ENCODE data around the gene PKD2L1. TPM values are rescaled to one million over a fixed set of nuclear protein-coding genes. Genes with fewer than 3 reads are reported as not detected.

The PKD2L1 gene
- total and polyA plus RNA-seq, 2 of the 8 experiments (the other 6 are each of a cell fraction or from before 2014, with no cell fraction given): 0.20 to 0.33 TPM

GRCh38 chr10:100346351-100346764 lies 16.3 kb upstream of the PKD2L1 start (continued):
- TF ChIP-seq RBBP5 (IDR thresholded peaks at IDR 0.05; ENCODE audit: borderline replicate concordance, low read depth, low read length): no peak; the same call in 1 of the 2 replicates
- TF ChIP-seq HDAC2 (IDR thresholded peaks at IDR 0.05; ENCODE audit: borderline replicate concordance in 1 of 2, low read depth in 2 of 2, low read length in 2 of 2): 0 out of 4 replicates have a peak, but pooled peaks of 1 of the 2 experiments have one; percentile 9
- no peak for TF ChIP-seq TEAD4 (IDR thresholded peaks at IDR 0.05; ENCODE audit: low read depth, low read length)
- 0 out of 2 replicates have a peak, but pooled peaks have one; percentile 4 for TF ChIP-seq EGR1 (IDR thresholded peaks at IDR 0.05; ENCODE audit: borderline replicate concordance, low read depth, low read length)
- no peak for TF ChIP-seq RFX5 (IDR thresholded peaks at IDR 0.05; ENCODE audit: borderline replicate concordance, low read depth, low read length)
- TF ChIP-seq, protein P1, sequence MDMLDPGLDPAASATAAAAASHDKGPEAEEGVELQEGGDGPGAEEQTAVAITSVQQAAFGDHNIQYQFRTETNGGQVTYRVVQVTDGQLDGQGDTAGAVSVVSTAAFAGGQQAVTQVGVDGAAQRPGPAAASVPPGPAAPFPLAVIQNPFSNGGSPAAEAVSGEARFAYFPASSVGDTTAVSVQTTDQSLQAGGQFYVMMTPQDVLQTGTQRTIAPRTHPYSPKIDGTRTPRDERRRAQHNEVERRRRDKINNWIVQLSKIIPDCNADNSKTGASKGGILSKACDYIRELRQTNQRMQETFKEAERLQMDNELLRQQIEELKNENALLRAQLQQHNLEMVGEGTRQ (IDR thresholded peaks at IDR 0.05; ENCODE audit: low read length): no peak

Data from H1 (cell line).